Neural progenitor cell (in vitro differentiated cells): ENCODE results near the gene DYNLRB1. TPM values are rescaled to one million over a fixed set of nuclear protein-coding genes. Genes with fewer than 3 reads are reported as not detected.

Experiments used
- DNase-seq: peaks from one replicate; pipeline ENCODE4 v3.0.0-alpha.2; 2016; ENCODE audit warnings: low spot score
- H2AFZ ChIP-seq: fragments of 200-600 bp; sonication (generic); replicated peaks from 2 replicates; pipeline ENCODE4 v1.6.1; 2016; ENCODE audit warnings: antibody characterized with exemption
- H3F3A ChIP-seq: fragments of 200-600 bp; sonication (generic); 2 replicates; pipeline ENCODE4 v1.6.1; 2016; ENCODE audit warnings: antibody characterized with exemption, low read depth
- H3K27ac ChIP-seq: fragments of 200-600 bp; sonication (generic); 2 replicates; pipeline ENCODE4 v1.5.1; 2016; ENCODE audit warnings: mild to moderate bottlenecking
- H3K27me3 ChIP-seq: fragments of 200-600 bp; sonication (generic); 2 replicates; pipeline ENCODE4 v1.6.1; 2016; ENCODE audit warnings: mild to moderate bottlenecking, moderate library complexity
- H3K36me3 ChIP-seq: fragments of 200-600 bp; sonication (generic); 2 replicates; pipeline ENCODE4 v1.5.1; 2016
- H3K4me1 ChIP-seq: fragments of 200-600 bp; sonication (generic); 2 replicates; pipeline ENCODE4 v1.6.1; 2016; ENCODE audit warnings: mixed run types
- H3K4me2 ChIP-seq: fragments of 200-600 bp; sonication (generic); 2 replicates; pipeline ENCODE4 v1.6.1; 2016
- H3K4me3 ChIP-seq: fragments of 200-600 bp; sonication (generic); 2 replicates; pipeline ENCODE4 v1.5.1; 2016
- H3K79me2 ChIP-seq: fragments of 200-600 bp; sonication (generic); 2 replicates; pipeline ENCODE4 v1.6.1; 2016; ENCODE audit warnings: low read depth
- H3K9ac ChIP-seq: fragments of 200-600 bp; sonication (generic); 2 replicates; pipeline ENCODE4 v1.6.1; 2016
- H3K9me3 ChIP-seq: fragments of 200-600 bp; sonication (generic); 2 replicates; pipeline ENCODE4 v1.5.1; 2016; ENCODE audit warnings: low read depth
- H4K20me1 ChIP-seq: fragments of 200-600 bp; sonication (generic); 2 replicates; pipeline ENCODE4 v1.6.1; 2016; ENCODE audit warnings: low read depth
- H3K27ac Mint-ChIP-seq: 3 replicates; pipeline ENCODE4 v1.8.0; 2021; ENCODE audit warnings: mixed read lengths
- H3K27me3 Mint-ChIP-seq: 2 replicates; pipeline ENCODE4 v1.8.0; 2022; ENCODE audit warnings: low read depth, mild to moderate bottlenecking, inconsistent platforms, moderate library complexity, mixed read lengths; ENCODE audit not compliant: insufficient read depth
- H3K36me3 Mint-ChIP-seq: 3 replicates; pipeline ENCODE4 v1.8.0; 2021; ENCODE audit warnings: mixed read lengths
- H3K4me1 Mint-ChIP-seq: 3 replicates; pipeline ENCODE4 v1.8.0; 2021; ENCODE audit warnings: mixed read lengths
- H3K4me3 Mint-ChIP-seq: 3 replicates; pipeline ENCODE4 v1.8.0; 2021; ENCODE audit warnings: mild to moderate bottlenecking, moderate library complexity, mixed read lengths
- H3K9me3 Mint-ChIP-seq: 3 replicates; pipeline ENCODE4 v1.8.0; 2020; ENCODE audit warnings: mixed read lengths
- EZH2 ChIP-seq: fragments of 200-600 bp; sonication (generic); IDR thresholded peaks from 2 replicates; pipeline ENCODE4 v1.6.1; 2017; ENCODE audit warnings: antibody characterized with exemption, mild to moderate bottlenecking, moderate library complexity
- EZH2phosphoT487 ChIP-seq: fragments of 200-600 bp; sonication (generic); IDR thresholded peaks from 2 replicates; pipeline ENCODE4 v1.6.1; 2017; ENCODE audit warnings: antibody characterized with exemption
- total RNA-seq: library from RNA; depleted of rRNA; stranded (reverse); fragments of >200 nt; gene quantifications from 2 replicates; pipeline ENCODE4 v1.2.3, GENCODE V29; 2015; ENCODE audit warnings: low replicate concordance
- TF ChIP-seq, protein P1 (sequence below): fragments of 200-600 bp; sonication (generic); IDR thresholded peaks from 2 replicates; pipeline ENCODE4 v1.5.1; 2017; ENCODE audit warnings: antibody characterized with exemption, mild to moderate bottlenecking

The DYNLRB1 gene
- total RNA-seq, 1 donor from 2014 or later: 73.1 TPM

DNA sequence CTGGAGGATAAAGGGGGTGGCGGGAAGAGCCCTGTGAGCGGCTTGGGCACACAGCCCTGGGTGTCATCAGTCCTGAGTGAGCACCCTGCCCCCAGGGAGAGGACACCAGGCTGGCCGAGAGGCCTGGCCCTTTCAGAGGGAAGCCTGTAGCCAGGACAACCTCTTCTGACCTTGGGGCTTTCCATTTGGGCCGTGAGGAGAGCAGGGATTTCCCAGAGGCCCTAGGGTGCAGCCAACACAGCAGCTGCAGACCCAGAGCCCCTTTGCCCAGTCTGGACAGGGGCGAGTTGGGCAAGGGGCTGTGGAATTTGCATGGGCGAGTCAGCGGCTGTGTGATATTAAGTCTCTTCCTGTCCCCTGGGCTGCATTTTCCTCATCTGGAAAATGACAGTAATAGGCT lies 48.6 kb downstream of the DYNLRB1 start:
- Histone ChIP-seq H3K4me2 (no peak overlapping the region), H2AFZ (no peak overlapping the region), H3K4me3 (no peak overlapping the region), H3K27ac (no peak overlapping the region), H3K79me2 (no peaks in the 10 kb centered on the region), H3K9me3 (no peaks in the 10 kb centered on the region), H4K20me1 (peaks cover 4% of the 10 kb centered on the region), H3K27me3 (peaks cover 4% of the 10 kb centered on the region), H3K9ac (no peak overlapping the region), H3F3A (peaks cover under 1% of the 10 kb centered on the region), H3K4me1 (no peaks in the 10 kb centered on the region), H3K36me3 (no peaks in the 10 kb centered on the region)
- no peak overlapping the region for H3K4me3 Mint-ChIP-seq
- DNase-seq: no peak
- no peak for TF ChIP-seq EZH2
- TF ChIP-seq, protein P1, sequence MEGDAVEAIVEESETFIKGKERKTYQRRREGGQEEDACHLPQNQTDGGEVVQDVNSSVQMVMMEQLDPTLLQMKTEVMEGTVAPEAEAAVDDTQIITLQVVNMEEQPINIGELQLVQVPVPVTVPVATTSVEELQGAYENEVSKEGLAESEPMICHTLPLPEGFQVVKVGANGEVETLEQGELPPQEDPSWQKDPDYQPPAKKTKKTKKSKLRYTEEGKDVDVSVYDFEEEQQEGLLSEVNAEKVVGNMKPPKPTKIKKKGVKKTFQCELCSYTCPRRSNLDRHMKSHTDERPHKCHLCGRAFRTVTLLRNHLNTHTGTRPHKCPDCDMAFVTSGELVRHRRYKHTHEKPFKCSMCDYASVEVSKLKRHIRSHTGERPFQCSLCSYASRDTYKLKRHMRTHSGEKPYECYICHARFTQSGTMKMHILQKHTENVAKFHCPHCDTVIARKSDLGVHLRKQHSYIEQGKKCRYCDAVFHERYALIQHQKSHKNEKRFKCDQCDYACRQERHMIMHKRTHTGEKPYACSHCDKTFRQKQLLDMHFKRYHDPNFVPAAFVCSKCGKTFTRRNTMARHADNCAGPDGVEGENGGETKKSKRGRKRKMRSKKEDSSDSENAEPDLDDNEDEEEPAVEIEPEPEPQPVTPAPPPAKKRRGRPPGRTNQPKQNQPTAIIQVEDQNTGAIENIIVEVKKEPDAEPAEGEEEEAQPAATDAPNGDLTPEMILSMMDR: no peak
- TF ChIP-seq EZH2phosphoT487: no peak
- peaks cover 2% of the 10 kb centered on the region for H3K36me3 Mint-ChIP-seq
- H3K27ac Mint-ChIP-seq: no peak overlapping the region
- no peaks in the 10 kb centered on the region for H3K9me3 Mint-ChIP-seq
- peaks cover 3% of the 10 kb centered on the region for H3K27me3 Mint-ChIP-seq
- peaks cover 18% of the 10 kb centered on the region for H3K4me1 Mint-ChIP-seq

DNA sequence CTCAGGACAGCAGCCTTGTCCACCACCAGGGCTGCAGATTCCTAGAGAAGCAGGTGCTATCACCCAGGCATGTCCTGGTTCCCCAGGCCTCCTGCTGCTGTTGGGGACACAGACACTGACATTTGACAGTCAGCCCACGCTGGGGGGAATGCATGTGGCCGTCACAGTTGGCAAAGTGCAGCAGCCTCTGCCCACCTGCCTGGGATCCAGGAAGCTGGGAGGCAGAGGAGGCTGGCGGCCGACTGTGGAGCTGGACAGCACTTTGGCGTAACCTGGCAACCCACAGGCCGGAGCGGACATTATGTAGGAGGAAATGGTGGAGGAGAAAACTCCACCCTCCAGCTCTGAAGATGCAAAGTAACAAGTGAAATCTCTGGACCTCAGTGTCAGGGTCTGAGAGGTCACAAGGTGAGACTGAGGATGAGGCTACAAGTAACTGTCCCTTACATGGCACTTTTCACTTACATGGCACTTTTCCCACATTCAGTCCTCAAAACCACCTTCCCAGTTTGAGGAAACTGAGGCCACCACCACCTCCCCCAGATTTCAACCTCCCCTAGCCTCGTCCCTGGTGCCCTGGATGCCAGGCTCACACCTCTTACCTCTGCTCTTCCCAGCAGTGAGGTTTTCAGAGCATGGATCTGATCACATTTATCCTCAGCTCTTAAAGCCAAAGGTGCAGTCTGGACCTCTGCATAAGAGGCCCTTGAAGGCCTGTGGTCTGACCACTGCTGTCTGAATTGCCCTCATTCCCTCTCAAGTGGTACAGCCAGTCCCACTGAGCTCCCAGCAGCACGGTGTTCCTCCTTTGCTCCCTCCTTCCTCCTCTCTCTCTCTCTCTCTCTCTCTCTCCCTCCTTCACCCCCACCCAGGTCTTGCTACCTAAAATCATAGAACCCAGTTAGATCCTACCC lies 51.0 kb downstream of the DYNLRB1 start:
- Mint-ChIP-seq H3K36me3 (peaks cover 11% of the 10 kb centered on the region), H3K27me3 (peaks cover 3% of the 10 kb centered on the region), H3K27ac (no peak overlapping the region), H3K4me3 (peak overlapping the region; percentile 23), H3K9me3 (no peaks in the 10 kb centered on the region), H3K4me1 (peaks cover 18% of the 10 kb centered on the region)
- no peak overlapping the region for H2AFZ ChIP-seq
- no peaks in the 10 kb centered on the region for H3K79me2 ChIP-seq
- no peaks in the 10 kb centered on the region for H4K20me1 ChIP-seq
- no peaks in the 10 kb centered on the region for H3K9me3 ChIP-seq
- no peaks in the 10 kb centered on the region for H3K27me3 ChIP-seq
- H3K4me1 ChIP-seq: no peaks in the 10 kb centered on the region
- no peak overlapping the region for H3K4me2 ChIP-seq
- TF ChIP-seq, protein P1: no peak
- TF ChIP-seq EZH2 (no peak), EZH2phosphoT487 (no peak)
- H3F3A ChIP-seq: no peaks in the 10 kb centered on the region
- H3K9ac ChIP-seq: no peak overlapping the region
- no peak for DNase-seq
- no peak overlapping the region for H3K4me3 ChIP-seq
- no peak overlapping the region for H3K27ac ChIP-seq
- H3K36me3 ChIP-seq: no peaks in the 10 kb centered on the region

DNA sequence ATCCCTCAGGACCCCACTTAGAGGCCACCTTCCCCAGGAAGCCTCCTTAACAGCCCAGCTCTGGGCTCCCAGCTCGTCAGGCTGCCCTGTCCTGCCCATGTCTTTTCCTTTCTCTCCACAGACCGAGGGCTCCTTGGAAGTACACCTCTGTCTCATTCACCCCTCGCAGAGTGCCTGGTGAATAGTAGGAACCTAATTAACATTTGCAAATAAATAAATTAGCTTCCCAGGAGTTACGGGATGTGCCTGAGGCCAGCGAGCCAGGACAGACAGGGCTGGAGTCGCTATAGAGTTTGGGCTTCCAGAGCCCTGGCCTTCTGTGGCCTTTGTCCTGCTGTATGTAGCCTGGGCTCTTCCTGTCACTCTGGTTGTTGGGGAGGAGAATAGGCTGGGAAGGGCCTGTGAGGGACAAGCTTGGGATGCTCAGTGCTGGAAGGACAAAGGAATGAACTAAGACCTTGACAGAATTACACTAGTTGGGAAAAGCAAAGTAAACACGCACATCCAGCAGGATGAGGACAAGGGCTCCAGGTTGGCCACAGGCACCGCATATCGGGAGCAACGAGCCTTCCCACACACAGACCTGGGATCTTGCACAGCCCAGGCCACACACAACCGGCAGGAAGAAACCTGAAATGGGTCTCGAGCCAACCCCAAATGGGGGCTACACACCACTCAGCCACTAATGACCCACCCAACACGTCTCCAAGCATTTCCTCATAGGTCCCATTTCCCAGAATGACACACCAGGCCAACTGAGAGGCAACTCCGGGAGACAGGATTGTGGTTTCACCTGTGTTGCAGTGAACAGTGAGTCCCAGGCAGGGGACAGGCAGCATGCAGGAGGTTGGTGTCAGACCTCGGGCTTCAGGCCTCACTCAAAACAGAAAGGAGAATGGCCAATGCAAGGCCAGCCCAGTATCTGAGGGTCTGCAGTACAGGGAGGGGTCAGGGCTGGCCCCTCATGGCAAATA lies 52.0 kb downstream of the DYNLRB1 start:
- TF ChIP-seq, protein P1: no peak
- no peak for TF ChIP-seq EZH2
- no peak for TF ChIP-seq EZH2phosphoT487
- Histone ChIP-seq H3K27me3 (no peaks in the 10 kb centered on the region), H4K20me1 (no peaks in the 10 kb centered on the region), H3K27ac (no peak overlapping the region), H3K79me2 (no peaks in the 10 kb centered on the region), H3K36me3 (no peaks in the 10 kb centered on the region), H3F3A (no peaks in the 10 kb centered on the region), H3K4me1 (no peaks in the 10 kb centered on the region), H3K4me3 (no peak overlapping the region), H3K9ac (no peak overlapping the region), H2AFZ (no peak overlapping the region), H3K9me3 (no peaks in the 10 kb centered on the region), H3K4me2 (no peak overlapping the region)
- peaks cover 18% of the 10 kb centered on the region for H3K4me1 Mint-ChIP-seq
- H3K27me3 Mint-ChIP-seq: peaks cover 3% of the 10 kb centered on the region
- H3K36me3 Mint-ChIP-seq: peaks cover 13% of the 10 kb centered on the region
- peak overlapping the region; percentile 76 for H3K27ac Mint-ChIP-seq
- H3K9me3 Mint-ChIP-seq: no peaks in the 10 kb centered on the region
- H3K4me3 Mint-ChIP-seq: no peak overlapping the region
- DNase-seq: no peak
